Islet precursor cell (in vitro differentiated cells): ENCODE data around the gene SRD5A2.
A peak's percentile ranks its signal among the peaks of the same experiment; 100 is the strongest.

Experiments used
- DNase-seq: peaks from one replicate; pipeline ENCODE4 v3.0.0-alpha.2; 2018

Gene SRD5A2

DNA sequence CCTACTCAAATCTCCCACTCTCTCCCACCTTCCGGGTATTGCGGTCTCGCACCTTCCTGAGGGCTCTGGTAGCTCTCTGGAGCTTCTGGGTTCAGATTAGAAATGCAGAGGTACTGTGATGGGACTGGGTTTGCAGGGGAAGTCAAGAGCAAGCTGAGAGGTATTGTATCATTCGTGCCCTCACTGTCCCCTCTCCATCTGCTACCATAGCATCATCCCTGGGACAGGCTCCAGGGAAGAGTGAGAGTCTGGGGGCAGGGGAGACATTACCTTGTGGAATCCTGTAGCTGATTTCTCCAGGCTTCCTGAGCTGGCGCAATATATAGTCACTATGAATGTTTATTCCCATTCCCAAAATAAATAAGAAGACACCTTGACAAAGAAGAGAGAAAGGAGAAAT is 49.6 kb downstream of the SRD5A2 start:
- DNase-seq, result no peak

DNA sequence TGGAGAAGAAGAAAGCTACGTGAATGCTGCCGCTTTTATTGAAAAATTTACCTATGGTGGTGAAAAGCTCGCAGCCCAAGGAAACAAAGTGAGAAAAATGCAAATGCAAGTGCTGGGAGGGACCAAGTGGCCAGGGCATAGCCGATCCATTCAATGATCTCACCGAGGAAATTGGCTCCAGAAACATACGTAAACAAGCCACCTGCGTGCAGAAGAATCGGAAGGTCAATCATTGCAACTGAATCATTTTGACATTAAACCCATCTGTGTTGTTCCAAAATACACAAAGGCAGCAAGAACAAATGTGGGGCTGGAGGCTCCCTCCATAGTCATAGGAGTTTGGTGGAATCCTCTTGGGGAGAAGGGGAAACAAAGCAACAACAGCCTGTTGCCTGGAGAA is 51.5 kb downstream of the SRD5A2 start:
- DNase-seq, result no peak

DNA sequence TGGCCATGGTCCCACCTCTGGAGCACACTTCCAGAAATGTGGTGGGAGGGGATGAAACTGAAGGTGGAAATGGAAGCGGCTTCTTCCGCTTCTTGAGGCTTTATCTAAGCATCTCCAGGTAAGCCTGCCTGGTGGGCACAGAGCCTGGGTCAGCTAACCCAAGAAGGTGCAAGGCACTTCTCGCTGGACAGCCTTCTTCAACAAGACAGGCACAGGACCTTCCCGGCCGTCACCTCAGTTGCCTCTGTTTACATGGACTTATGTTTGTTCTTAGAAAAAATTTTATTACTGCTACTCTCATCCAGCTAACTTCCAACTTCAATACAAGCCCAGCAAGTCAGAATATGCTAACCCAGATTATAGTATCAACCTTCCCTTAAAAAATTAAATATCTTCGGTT is 51.9 kb downstream of the SRD5A2 start:
- no peak for DNase-seq

DNA sequence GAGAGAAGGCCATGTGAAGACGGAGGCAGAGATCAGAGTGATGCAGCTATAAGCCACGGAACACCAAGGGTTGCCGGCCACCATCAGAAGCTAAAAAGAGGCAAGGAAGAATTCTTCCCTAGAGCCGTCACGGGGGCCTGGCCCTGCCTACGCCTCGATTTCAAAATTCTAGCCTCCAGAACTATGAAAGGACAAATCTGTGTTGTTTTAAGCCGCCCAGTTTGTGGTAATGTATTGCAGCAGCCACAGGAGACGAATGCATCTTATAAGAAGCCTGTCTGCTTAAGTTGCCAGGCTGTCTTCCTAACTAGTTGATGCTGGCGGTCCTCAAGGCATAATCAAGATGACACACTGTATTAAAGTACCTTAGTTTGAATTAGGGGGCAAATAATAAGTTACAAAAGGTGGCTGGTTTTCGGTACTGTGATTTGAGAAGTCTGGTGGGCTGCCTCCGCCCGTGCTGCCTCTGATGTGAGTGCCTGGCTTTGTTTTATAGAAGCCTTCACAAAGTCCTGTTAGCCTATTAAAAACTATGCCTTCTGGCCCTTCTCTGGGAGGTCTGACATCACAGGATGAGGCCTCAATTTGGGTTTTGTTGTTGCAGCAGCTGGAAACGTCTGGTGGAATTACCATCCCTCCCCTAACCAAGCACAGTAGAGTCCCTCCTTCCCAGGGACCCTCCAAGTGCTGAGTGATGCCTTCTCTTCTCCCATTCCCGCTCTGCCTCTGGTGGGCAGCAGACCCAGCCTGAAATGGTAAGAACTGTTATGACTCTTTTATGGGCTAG is 53.6 kb downstream of the SRD5A2 start:
- DNase-seq, result no peak

DNA sequence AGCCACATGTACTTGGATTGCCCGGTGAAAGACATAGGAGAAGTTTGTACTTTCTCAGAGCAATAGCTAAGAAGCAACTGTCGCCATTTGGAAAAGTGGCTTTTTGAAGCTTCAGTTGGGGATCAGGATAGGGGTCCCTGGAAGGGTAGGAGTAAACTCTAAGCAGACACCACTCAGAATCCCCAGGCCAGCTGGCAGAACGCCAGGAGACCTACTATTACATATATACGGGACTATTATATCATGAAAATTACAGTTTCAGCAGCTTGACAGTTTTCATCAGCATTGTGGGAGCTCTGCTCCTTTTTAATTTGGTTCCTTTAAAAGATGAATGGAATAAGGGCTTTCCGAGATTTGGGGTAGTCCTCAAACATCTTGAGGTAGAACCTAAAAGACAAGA is 54.9 kb downstream of the SRD5A2 start:
- DNase-seq, result no peak

DNA sequence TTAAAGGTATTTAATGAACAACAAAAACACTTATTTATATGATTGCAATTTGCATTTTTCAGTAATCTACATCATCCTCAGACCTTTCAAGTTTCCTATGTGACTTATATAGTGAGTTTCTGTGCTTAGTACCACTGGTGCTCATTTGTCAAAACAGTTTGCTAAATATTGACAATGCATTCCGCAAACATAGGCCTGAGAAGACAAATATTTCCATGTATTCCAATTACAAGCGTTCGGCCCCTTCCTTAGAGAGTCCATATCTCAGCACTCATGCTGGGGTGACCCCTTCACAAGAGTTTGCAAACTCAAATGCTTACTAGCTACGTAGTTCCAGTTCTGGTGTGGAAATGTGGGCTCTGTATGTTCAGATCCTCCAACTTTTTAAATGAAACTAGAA is 56.1 kb downstream of the SRD5A2 start:
- DNase-seq, result no peak

DNA sequence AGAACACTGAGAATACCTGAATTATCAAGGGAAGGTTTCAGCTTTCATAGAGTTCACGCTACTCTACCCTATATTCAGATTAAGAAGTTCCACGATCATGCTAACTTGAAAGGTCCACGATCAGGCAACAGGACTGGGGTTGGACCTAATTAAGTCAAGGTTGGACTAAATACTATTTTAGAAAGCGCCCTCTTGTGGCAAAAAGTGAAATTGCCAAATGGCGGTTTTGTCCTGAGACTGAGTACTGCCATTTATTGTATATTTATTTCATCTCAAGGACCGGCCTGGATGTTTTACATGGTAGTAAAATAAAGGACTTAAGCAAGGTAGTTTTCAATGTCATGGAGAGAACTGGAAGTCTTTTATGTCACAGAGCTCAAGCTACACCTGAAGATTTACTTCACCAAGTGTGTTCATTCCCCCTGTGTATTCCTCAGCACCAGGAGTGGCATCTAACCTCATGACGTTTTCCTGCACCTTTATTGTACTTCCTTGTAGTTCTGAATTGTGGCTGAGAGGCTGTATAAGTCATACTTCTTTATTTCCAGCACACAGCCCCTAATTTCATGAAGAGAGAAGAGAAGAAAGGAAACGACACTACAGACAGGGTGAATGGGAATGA is 56.8 kb downstream of the SRD5A2 start:
- DNase-seq, result peak; percentile 65

DNA sequence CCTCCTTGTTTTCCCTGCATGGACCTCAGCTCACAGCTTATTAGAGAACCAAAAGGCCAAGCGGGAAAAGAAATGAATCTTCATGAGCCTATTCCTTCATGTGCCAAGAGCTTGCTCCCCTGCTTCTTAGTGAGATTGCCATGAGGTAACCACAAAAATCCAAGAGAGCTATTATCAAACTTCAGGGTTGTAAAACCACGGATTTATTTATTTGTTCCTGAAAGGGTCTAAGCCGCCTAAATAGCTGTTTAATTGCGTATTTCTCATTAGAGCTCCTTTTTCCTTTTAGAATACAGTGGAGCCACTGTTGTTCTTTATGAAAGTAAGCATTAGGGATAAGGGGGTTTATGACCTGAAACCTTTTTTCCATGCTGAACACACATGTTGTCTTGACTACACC is 58.0 kb downstream of the SRD5A2 start:
- DNase-seq, result no peak

DNA sequence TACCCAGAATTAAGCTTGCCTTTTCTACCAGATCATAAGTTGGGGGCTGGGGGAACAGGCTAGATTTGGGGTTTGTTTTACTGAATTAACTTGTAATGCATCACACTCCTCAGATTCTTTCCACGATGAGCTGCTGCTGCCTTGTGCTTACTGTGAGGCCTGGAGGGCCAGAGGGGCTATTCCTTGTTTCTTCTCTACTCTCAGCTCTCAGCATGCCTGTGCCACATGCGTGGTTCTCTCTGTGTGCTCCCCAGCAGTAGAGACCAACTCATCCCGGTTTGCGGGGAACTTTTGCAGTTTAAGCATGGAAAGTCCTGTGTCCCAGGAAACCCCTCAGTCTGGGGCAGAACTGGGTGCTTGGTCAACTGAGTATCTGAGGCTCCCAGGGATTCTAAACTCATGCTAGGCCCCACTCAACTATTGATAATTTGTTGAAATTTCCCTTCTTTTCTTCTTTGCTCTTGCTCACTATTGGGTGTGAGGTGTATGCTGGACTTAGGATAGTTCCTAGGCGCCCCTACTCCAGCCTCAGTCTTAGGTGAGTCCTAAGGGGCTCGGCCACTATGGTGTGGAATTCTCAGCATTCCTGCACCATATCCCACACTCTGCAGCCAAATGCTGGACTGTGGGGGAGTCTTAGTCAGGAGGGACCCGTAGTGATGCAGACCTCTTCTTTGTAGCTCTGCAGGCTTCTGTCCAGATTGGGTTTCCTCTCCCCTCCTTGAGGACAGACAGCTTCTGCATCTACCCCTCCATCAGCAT is 63.1 kb downstream of the SRD5A2 start:
- DNase-seq, result peak; percentile 38

DNA sequence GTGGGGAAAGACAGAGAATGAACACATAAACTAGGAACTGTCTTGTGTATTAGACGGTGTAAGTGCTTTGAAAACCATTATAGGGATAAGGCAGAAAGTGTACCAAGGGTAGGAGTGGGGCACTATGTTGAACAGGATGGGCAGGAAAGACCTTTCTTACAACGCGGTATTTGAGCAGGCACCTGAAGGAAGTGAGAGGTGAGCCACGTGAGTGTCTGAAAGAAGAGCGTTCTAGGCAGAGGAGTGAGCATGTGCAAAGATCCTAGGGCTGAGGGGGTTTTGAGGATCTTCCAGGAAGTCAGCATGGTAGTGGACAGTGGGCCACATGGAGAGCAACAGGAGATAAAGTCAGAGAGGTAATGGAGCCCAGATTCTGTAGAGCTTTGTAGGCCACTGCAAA is 65.2 kb downstream of the SRD5A2 start:
- no peak for DNase-seq

DNA sequence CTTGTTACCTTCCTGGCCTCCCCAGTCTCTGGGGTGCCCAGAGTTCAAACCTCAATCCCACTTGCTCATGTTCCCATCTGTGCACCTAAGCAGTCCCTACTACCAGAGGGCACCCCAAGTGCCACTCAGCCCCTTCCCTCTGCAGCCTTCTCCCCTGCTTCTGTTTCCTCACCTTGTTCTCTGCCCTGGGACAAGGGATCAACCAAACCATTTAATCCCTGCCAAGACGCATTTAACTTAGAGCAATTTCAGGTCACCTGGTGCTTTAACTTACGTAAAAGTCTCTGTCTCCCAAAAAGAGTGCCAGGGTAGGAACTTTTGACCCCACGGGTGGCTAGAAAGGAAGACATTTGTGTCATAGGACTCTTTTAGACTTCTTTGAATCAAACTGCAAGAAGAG is 67.2 kb downstream of the SRD5A2 start:
- no peak for DNase-seq

DNA sequence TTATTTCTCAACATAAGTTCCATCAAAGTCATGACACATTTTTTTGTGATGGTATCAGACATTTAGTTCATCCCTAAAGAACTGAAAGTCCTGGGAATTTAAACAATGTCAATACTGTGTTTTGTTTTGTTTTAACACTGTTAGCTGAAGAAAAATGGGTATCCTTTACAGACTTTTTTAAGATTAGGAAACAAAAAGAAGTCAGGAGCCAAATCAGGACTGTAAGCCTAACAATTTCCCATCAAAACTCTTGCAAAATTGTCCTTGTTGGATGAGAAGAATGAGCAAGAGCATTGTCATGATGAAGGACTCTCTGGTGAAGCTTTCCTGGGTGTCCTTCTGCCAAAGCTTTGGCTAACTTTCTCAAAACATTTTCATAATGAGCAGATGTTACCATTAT is 69.4 kb downstream of the SRD5A2 start:
- DNase-seq, result no peak

DNA sequence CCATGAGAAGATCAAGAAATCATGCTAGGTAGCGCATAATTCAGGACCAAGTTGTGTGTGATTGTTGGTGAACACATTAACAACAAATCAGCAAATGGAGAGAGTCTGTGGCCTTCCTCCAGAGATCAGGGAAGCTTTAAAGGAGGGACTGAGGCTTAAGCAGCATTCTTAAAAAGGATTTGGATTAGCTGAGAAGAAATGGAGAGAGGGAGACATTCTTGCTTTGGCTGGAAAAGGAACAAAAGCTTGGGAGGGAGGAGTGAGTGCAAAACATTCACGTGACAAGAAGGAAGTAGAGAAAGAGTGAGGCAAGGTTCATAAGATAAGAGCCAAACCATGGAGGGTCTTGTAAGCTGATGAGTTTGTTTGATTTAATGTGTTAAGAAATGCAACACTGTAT is 75.6 kb downstream of the SRD5A2 start:
- no peak for DNase-seq

DNA sequence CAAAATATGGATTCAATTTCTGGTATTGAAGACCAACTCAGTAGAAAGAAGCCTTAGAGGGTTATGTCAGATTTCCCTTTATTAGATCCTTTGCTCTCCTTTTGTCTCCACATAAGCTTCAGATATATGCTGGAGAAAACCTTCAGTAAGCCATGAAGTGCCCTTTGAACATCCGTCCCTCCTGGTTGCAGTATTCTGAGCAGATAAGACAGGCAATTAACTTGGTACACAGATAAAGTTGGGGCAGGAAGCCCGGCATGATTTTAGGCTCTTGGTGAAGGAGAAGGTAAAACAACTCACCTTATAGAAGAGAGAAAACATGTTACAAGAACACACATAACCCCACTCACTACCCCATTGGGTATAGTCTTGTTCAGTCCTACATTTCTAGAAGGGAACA is 76.4 kb downstream of the SRD5A2 start:
- no peak for DNase-seq

DNA sequence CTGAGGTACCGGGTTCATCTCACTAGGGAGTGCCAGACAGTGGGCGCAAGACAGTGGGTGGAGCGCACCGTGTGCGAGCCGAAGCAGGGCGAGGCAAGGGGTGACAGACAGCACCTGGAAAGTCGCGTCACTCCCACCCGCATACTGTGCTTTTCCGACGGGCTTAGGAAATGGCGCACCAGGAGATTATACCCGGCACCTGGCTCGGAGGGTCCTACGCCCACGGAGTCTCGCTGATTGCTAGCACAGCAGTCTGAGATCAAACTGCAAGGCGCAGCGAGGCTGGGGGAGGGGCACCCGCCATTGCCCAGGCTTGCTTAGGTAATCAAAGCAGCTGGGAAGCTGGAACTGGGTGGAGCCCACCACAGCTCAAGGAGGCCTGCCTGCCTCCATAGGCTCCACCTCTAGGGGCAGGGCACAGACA is 84.3 kb downstream of the SRD5A2 start:
- peak; percentile 76 for DNase-seq

DNA sequence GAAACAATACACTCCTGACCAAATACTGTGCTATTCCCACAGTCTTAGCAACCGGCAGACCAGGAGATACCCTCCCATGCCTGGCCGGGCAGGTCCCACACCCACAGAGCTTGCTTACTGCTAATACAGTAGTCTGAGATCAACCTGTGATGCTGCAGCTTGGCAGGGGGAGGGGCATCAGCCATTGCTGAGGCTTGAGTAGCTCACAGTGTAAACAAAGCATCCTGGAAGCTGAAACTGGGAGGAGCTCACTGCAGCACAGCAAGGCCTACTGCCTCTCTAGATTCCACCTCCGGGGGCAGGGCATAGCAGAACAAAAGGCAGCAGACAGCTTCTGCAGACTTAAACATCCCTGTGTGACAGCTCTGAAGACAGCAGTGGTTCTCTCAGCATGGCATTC is 91.4 kb downstream of the SRD5A2 start:
- peak; percentile 93 for DNase-seq

DNA sequence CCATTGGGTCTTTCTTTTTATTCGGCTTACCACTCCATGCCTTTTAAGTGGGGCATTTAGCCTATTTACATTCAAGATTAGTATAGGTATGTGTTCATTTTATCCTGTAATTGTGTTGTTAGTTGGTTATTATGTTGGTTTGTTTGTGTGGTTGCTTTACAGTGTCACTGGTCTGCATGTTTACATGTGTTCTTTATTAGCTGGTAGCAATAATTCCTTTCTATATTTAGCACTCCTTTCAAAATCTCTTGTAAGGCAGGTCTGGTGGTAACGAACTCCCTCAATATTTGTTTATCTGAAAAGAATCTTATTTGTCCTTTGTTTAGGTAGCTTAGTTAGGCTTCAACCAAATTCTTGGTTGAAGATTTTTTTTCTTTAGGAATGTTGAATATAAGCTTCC is 97.5 kb downstream of the SRD5A2 start:
- DNase-seq, result no peak

DNA sequence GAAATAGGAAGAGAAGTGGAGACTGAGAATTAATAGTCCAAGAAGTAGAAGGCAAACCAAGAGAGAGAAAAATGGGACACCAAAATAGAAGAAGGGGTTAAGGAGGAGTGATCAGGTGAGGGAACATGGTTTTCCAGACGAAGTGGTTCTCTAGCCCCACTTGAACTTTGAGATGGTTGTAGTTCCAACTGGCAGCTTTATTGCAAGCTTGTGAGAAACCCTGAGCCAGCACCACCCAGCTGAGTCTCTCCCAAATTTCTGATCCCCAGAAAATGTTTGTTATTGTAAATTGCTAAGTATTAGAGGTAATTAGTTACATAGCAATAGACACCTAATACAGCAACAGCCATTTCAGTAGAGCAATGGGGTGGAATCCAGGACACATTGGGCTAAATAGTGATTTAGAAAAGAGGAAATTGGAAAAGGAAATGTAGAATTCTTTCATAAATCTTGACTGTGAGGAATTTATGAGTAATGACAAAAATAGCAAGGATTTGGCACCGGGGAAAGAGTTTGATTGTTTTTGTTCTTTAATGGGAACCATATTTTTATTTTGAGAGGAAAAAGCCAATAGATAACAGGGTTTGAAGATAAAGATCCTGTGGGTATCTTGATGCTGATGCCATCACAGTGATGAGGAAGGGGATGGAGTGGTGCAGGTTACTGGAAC is 104.1 kb downstream of the SRD5A2 start:
- no peak for DNase-seq

DNA sequence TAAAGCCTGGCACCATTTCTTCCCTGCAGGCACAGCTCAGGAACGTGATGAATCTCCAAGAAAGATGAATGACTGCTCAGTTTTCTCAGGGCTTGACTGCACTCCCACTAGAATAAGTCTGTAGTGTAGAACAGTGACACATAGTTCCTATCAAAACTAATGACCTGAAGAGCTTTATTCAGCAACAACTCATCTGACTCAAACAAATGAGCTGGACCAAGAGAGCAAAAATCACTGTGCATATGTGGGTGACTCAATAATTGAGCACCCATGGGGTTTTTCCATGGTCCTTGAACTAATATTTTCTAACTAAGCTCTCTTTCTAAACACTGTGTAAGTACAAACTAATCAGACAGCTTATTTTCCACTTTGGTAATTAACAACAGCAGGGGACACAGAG is 105.0 kb downstream of the SRD5A2 start:
- no peak for DNase-seq

DNA sequence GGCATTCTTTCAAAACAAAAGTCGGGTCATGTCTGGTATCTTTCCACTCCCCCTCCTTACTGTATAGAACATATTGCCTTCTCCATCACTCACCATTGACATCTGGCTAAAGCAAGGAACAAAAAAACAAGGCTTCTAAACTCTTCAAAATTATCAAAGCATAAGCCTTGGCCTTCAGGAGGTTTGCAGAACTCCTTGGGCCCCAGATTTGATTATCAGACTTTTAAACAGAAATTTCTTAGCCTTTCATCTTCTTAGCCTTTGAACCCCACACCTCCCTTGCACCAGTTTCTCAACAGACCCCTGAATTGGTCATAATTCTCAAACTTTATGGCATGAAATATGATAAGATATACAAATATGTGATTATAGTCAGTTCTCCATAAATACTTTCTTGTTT is 106.4 kb downstream of the SRD5A2 start:
- no peak for DNase-seq
